DND-41 (cell line): ENCODE results near the gene GOLPH3L.

Experiments
- EZH2 ChIP-seq: IDR thresholded peaks from 3 replicates; pipeline ENCODE4 v1.6.1; 2012; ENCODE audit warnings: borderline replicate concordance, low read depth, mild to moderate bottlenecking, moderate library complexity, low read length, inconsistent platforms; ENCODE audit not compliant: severe bottlenecking
- TF ChIP-seq, protein P1 (sequence below): IDR thresholded peaks from 2 replicates; pipeline ENCODE4 v1.5.1; 2012; ENCODE audit warnings: borderline replicate concordance, low read length, moderate library complexity, mild to moderate bottlenecking; ENCODE audit not compliant: poor library complexity, severe bottlenecking; ENCODE audit errors: extremely low read depth

DNA sequence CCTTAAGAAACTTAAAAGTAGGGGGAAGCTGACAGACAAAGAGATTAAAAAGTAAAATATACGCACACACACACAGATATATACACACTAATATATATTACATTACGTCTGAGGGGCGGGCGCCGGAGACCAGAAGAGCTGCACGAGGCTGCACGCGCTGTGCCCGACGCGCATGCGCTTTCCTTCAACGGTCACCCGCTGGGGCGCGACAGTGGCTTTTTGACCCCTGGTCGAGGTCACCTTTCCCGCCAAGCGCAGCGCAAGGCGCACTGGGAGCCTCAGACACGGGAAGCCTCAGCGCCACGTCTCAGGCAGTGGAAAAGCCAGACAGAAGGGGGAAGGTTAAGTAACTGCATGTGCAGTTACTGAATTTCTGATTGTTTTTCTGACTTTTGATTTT is 23.7 kb upstream of the GOLPH3L start, which contains the start of gene HORMAD1:
- TF ChIP-seq, protein P1, sequence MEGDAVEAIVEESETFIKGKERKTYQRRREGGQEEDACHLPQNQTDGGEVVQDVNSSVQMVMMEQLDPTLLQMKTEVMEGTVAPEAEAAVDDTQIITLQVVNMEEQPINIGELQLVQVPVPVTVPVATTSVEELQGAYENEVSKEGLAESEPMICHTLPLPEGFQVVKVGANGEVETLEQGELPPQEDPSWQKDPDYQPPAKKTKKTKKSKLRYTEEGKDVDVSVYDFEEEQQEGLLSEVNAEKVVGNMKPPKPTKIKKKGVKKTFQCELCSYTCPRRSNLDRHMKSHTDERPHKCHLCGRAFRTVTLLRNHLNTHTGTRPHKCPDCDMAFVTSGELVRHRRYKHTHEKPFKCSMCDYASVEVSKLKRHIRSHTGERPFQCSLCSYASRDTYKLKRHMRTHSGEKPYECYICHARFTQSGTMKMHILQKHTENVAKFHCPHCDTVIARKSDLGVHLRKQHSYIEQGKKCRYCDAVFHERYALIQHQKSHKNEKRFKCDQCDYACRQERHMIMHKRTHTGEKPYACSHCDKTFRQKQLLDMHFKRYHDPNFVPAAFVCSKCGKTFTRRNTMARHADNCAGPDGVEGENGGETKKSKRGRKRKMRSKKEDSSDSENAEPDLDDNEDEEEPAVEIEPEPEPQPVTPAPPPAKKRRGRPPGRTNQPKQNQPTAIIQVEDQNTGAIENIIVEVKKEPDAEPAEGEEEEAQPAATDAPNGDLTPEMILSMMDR: no peak
- TF ChIP-seq EZH2: no peak
